Measurements from ENCODE around the gene CYTH4.

The CYTH4 gene

GRCh38 chr22:37298748-37299495 is 16.6 kb downstream of the CYTH4 start:
- no peak for DNase-seq
- H3K27ac ChIP-seq = no peak overlapping the region
- H3K27me3 ChIP-seq (ENCODE audit: insufficient read depth, low read depth, severe bottlenecking) = no peaks in the 10 kb centered on the region
- no peaks in the 10 kb centered on the region for H3K9me3 ChIP-seq (ENCODE audit: severe bottlenecking)
- no peak overlapping the region for H3K4me3 ChIP-seq (ENCODE audit: low read depth, low read length)
- H3K36me3 ChIP-seq = no peaks in the 10 kb centered on the region
- TF ChIP-seq CTCF (IDR thresholded peaks at IDR 0.05; ENCODE audit: low read depth, low read length) = no peak

DNA sequence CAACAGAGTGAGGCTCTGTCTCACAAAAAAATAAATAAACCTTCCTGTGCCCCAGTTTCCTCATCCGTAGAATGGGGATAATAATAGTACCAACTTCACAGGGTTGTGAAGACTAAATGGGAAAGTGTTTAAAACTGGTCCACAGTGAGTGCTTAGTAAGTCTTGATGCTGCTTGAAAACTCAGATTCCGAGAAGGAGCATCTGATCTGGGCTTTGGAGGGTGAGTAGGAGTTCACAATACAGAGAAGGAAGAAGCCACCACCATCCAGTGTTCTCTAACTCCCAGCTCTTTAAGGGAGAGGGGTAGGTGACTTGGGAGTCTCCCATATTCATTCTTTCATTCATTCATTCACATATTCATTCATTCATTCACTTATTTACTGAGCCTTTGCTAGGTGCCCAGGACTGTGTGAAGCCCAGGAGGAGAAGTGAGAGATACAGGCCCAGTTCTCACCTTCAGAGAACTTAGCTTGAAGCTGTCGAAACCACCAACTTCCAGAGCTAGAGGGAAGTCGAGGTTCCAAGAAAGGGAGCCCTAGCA is 17.7 kb downstream of the CYTH4 start:
- Histone ChIP-seq H3K9me3 (ENCODE audit: severe bottlenecking) (no peaks in the 10 kb centered on the region), H3K4me3 (ENCODE audit: low read depth, low read length) (no peak overlapping the region), H3K36me3 (no peaks in the 10 kb centered on the region), H3K27me3 (ENCODE audit: insufficient read depth, low read depth, severe bottlenecking) (no peaks in the 10 kb centered on the region), H3K27ac (no peak overlapping the region)
- DNase-seq = no peak
- no peak for TF ChIP-seq CTCF (IDR thresholded peaks at IDR 0.05; ENCODE audit: low read depth, low read length)

DNA sequence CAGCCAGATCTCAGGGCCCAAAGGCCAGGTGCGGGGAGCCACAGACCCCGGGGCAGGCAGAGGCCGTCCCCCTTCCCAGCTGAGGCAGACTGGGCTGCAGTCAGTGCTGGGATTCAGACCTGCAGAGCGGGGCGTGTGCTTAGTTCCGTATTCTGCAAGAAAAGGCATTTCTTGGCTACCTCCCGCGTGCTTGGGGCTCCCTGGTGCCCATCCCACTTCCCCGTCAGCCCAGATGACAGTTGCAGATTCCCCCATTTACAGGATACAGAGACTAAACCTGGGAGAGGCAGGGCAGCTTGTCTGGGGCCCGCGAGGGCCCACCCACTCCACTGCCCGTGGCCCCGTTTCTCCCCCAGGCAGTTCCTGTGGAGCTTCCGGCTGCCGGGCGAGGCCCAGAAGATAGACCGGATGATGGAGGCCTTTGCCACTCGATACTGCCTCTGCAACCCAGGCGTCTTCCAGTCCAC is 18.3 kb downstream of the CYTH4 start:
- Histone ChIP-seq H3K4me3 (ENCODE audit: low read depth, low read length) (no peak overlapping the region), H3K9me3 (ENCODE audit: severe bottlenecking) (no peaks in the 10 kb centered on the region), H3K27me3 (ENCODE audit: insufficient read depth, low read depth, severe bottlenecking) (no peaks in the 10 kb centered on the region), H3K27ac (no peak overlapping the region), H3K36me3 (no peaks in the 10 kb centered on the region)
- DNase-seq = no peak
- TF ChIP-seq CTCF (IDR thresholded peaks at IDR 0.05; ENCODE audit: low read depth, low read length) = no peak

DNA sequence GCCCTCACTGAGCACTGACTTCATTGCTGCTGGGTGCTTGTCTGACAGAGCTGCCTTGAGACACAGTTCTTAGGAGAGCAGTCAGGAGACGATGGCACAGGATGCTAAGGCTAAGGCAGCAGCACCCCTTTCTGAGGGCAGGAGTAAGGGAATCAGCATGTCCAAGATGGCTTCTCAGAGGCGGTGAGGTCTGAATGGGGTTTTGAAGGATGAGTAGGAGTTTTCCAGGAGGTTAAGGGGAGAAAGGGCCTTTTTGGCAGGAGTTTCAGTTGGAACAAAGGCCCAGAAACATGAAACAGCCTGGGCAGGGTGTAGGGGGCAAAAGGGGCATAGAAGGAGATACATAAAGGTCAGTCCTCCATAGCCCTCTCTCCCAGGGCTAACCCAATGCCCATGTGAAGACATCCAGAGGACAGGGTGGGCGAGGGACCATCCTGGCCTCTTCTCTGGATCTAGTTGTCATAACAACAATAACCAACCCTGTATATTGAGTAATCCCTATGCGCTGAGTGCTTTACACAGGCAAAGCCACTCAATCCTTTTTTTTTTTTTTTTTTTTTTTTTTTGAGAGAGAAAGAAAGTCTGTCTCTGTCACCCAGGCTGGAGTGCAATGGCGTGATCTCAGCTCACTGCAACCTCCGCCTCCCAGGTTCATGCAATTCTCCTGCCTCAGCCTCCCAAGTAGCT is 19.0 kb downstream of the CYTH4 start:
- H3K36me3 ChIP-seq = no peaks in the 10 kb centered on the region
- H3K27ac ChIP-seq = no peak overlapping the region
- DNase-seq = no peak
- H3K4me3 ChIP-seq (ENCODE audit: low read depth, low read length) = no peak overlapping the region
- no peak for TF ChIP-seq CTCF (IDR thresholded peaks at IDR 0.05; ENCODE audit: low read depth, low read length)
- no peaks in the 10 kb centered on the region for H3K27me3 ChIP-seq (ENCODE audit: insufficient read depth, low read depth, severe bottlenecking)
- H3K9me3 ChIP-seq (ENCODE audit: severe bottlenecking) = no peaks in the 10 kb centered on the region

GRCh38 chr22:37302674-37303555 is 20.6 kb downstream of the CYTH4 start:
- Histone ChIP-seq H3K27me3 (ENCODE audit: insufficient read depth, low read depth, severe bottlenecking) (no peaks in the 10 kb centered on the region), H3K27ac (no peak overlapping the region), H3K4me3 (ENCODE audit: low read depth, low read length) (no peak overlapping the region), H3K9me3 (ENCODE audit: severe bottlenecking) (no peaks in the 10 kb centered on the region), H3K36me3 (no peaks in the 10 kb centered on the region)
- TF ChIP-seq CTCF (IDR thresholded peaks at IDR 0.05; ENCODE audit: low read depth, low read length) = no peak
- no peak for DNase-seq
